ENCODE data around the gene LIMCH1.

LIMCH1 gene

GRCh38 chr4:41625531-41625930, 87.6 kb downstream of the LIMCH1 start:
- Histone ChIP-seq H3K27ac (no peak overlapping the region), H3K36me3 (no peaks in the 10 kb centered on the region), H3K9me3 (no peaks in the 10 kb centered on the region), H3K27me3 (no peaks in the 10 kb centered on the region), H3K4me3 (ENCODE audit: low read depth in 1 of 2, low read length in 1 of 2) (no peak overlapping the region), H3K4me1 (ENCODE audit: control insufficient read depth in 1 of 2, insufficient read depth in 1 of 2, low read depth in 1 of 2, low read length in 1 of 2) (no peaks in the 10 kb centered on the region)
- no peak for TF ChIP-seq CTCF (IDR thresholded peaks at IDR 0.05)

GRCh38 chr4:41628936-41629335, 91.0 kb downstream of the LIMCH1 start:
- no peaks in the 10 kb centered on the region for H3K36me3 ChIP-seq
- H3K4me1 ChIP-seq (ENCODE audit: control insufficient read depth in 1 of 2, insufficient read depth in 1 of 2, low read depth in 1 of 2, low read length in 1 of 2), result no peaks in the 10 kb centered on the region
- H3K9me3 ChIP-seq, result no peaks in the 10 kb centered on the region
- no peaks in the 10 kb centered on the region for H3K27me3 ChIP-seq
- H3K4me3 ChIP-seq (ENCODE audit: low read depth in 1 of 2, low read length in 1 of 2), result no peak overlapping the region
- TF ChIP-seq CTCF (IDR thresholded peaks at IDR 0.05), result no peak
- no peak overlapping the region for H3K27ac ChIP-seq

- no peak for TF ChIP-seq CTCF (IDR thresholded peaks at IDR 0.05)
- Histone ChIP-seq H3K27ac (no peak overlapping the region), H3K4me3 (ENCODE audit: low read depth in 1 of 2, low read length in 1 of 2) (no peak overlapping the region), H3K27me3 (no peaks in the 10 kb centered on the region), H3K4me1 (ENCODE audit: control insufficient read depth in 1 of 2, insufficient read depth in 1 of 2, low read depth in 1 of 2, low read length in 1 of 2) (no peaks in the 10 kb centered on the region), H3K9me3 (no peaks in the 10 kb centered on the region), H3K36me3 (no peaks in the 10 kb centered on the region)
Measured at GRCh38 chr4:41631523-41631922, 93.6 kb downstream of the LIMCH1 start.

- Histone ChIP-seq H3K27me3 (peaks cover 3% of the 10 kb centered on the region), H3K4me3 (ENCODE audit: low read depth in 1 of 2, low read length in 1 of 2) (no peak overlapping the region), H3K36me3 (no peaks in the 10 kb centered on the region), H3K27ac (no peak overlapping the region), H3K9me3 (no peaks in the 10 kb centered on the region), H3K4me1 (ENCODE audit: control insufficient read depth in 1 of 2, insufficient read depth in 1 of 2, low read depth in 1 of 2, low read length in 1 of 2) (no peaks in the 10 kb centered on the region)
- no peak for TF ChIP-seq CTCF (IDR thresholded peaks at IDR 0.05)
Measured at GRCh38 chr4:41632481-41633073, 94.6 kb downstream of the LIMCH1 start.

GRCh38 chr4:41633321-41633720, 95.4 kb downstream of the LIMCH1 start:
- H3K27me3 ChIP-seq, result peaks cover 6% of the 10 kb centered on the region
- H3K4me3 ChIP-seq (ENCODE audit: low read depth in 1 of 2, low read length in 1 of 2), result no peak overlapping the region
- no peak for TF ChIP-seq CTCF (IDR thresholded peaks at IDR 0.05)
- no peaks in the 10 kb centered on the region for H3K9me3 ChIP-seq
- no peaks in the 10 kb centered on the region for H3K36me3 ChIP-seq
- H3K27ac ChIP-seq, result no peak overlapping the region
- H3K4me1 ChIP-seq (ENCODE audit: control insufficient read depth in 1 of 2, insufficient read depth in 1 of 2, low read depth in 1 of 2, low read length in 1 of 2), result no peaks in the 10 kb centered on the region

- no peaks in the 10 kb centered on the region for H3K9me3 ChIP-seq
- H3K36me3 ChIP-seq, result no peaks in the 10 kb centered on the region
- H3K27me3 ChIP-seq, result peaks cover 24% of the 10 kb centered on the region
- TF ChIP-seq CTCF (IDR thresholded peaks at IDR 0.05), result no peak
- no peak overlapping the region for H3K4me3 ChIP-seq (ENCODE audit: low read depth in 1 of 2, low read length in 1 of 2)
- no peak overlapping the region for H3K27ac ChIP-seq
- no peaks in the 10 kb centered on the region for H3K4me1 ChIP-seq (ENCODE audit: control insufficient read depth in 1 of 2, insufficient read depth in 1 of 2, low read depth in 1 of 2, low read length in 1 of 2)
Measured at GRCh38 chr4:41635441-41635840, 97.5 kb downstream of the LIMCH1 start.
